CD4-positive, CD25-positive, alpha-beta regulatory T cell (primary cell): ENCODE measurements around the gene EXOC4. TPM values are rescaled to one million over a fixed set of nuclear protein-coding genes. Genes with fewer than 3 reads are reported as not detected.

Experiments used
- ATAC-seq, 2 donors: fragments of 150-1000 bp; cut with Tn5 transposase; one replicate each; pipeline ENCODE4 v1.10.0; 2021; ENCODE audit warnings: low read depth in 2 of 2, moderate number of reproducible peaks in 2 of 2, moderate library complexity in 1 of 2
- DNase-seq, 3 donors: peaks; one replicate each; pipeline versions ENCODE4 v3.0.0 to v3.0.0-alpha.2; 2012 to 2022; ENCODE audit warnings: mixed read lengths in 1 of 3
- H3K27ac ChIP-seq: one replicate; pipeline ENCODE4 v1.7.0; 2013; ENCODE audit warnings: mild to moderate bottlenecking, low read length; ENCODE audit not compliant: insufficient read depth, poor library complexity, severe bottlenecking
- H3K27me3 ChIP-seq: one replicate; pipeline ENCODE4 v1.7.0; 2013; ENCODE audit warnings: low read length; ENCODE audit not compliant: control insufficient read depth, insufficient read depth
- H3K36me3 ChIP-seq: one replicate; pipeline ENCODE4 v1.7.0; 2013; ENCODE audit warnings: mild to moderate bottlenecking, low read length, moderate library complexity; ENCODE audit not compliant: control insufficient read depth, insufficient read depth
- H3K4me1 ChIP-seq: 2 replicates; pipeline ENCODE4 v1.7.0; 2013; ENCODE audit warnings: mild to moderate bottlenecking, low read length; ENCODE audit not compliant: insufficient read depth, control insufficient read depth, poor library complexity, severe bottlenecking
- H3K4me3 ChIP-seq: one replicate; pipeline ENCODE4 v1.7.0; 2013; ENCODE audit warnings: low read depth, mild to moderate bottlenecking, low read length, moderate library complexity
- H3K9me3 ChIP-seq, 2 experiments: 1 replicate in 1 of 2; 2 replicates in 1 of 2; pipeline ENCODE4 v1.7.0; 2013; ENCODE audit warnings: low read length in 2 of 2, mild to moderate bottlenecking in 1 of 2, moderate library complexity in 1 of 2; ENCODE audit not compliant: control insufficient read depth in 2 of 2
- H3K27ac Mint-ChIP-seq, 3 donors: one replicate each; pipeline ENCODE4 v1.8.0; 2020 to 2022; ENCODE audit warnings: mild to moderate bottlenecking in 3 of 3, mixed read lengths in 3 of 3, moderate library complexity in 2 of 3
- H3K27me3 Mint-ChIP-seq: one replicate; pipeline ENCODE4 v1.8.0; 2022; ENCODE audit warnings: mild to moderate bottlenecking, mixed read lengths
- H3K36me3 Mint-ChIP-seq: one replicate; pipeline ENCODE4 v1.8.0; 2020; ENCODE audit warnings: mixed read lengths
- H3K4me1 Mint-ChIP-seq, 4 donors: one replicate each; pipeline ENCODE4 v1.8.0; 2020 to 2022; ENCODE audit warnings: mixed read lengths in 4 of 4, mild to moderate bottlenecking in 1 of 4
- H3K4me3 Mint-ChIP-seq, 4 donors: one replicate each; pipeline ENCODE4 v1.8.0; 2020 to 2022; ENCODE audit warnings: mild to moderate bottlenecking in 4 of 4, mixed read lengths in 4 of 4, moderate library complexity in 3 of 4
- H3K9me3 Mint-ChIP-seq, 7 donors: one replicate each; pipeline ENCODE4 v1.8.0; 2020 to 2022; ENCODE audit warnings: mixed read lengths in 7 of 7, mild to moderate bottlenecking in 3 of 7, moderate library complexity in 2 of 7
- polyA plus RNA-seq, 4 donors: library from polyadenylated mRNA; unstranded; fragments of 300-500 nt; fragmentation: Illumina TruSeq; gene quantifications; one replicate each; pipeline ENCODE4 v1.2.3, GENCODE V29; 2021
- total RNA-seq: library from RNA; stranded (reverse); gene quantifications from one replicate; pipeline ENCODE4 v1.2.3, GENCODE V29; 2022

Gene EXOC4
- total and polyA plus RNA-seq, 5 donors from 2014 or later: 39.1 to 118 (median 52.2) TPM

- no peak for ATAC-seq
- Mint-ChIP-seq H3K27me3 (no peaks in the 10 kb centered on the region), H3K4me3 (no peak overlapping the region), H3K27ac (no peak overlapping the region), H3K9me3 (no peaks in the 10 kb centered on the region), H3K36me3 (peaks cover 33% of the 10 kb centered on the region), H3K4me1 (peaks cover 0 to 4% (median 2%) of the 10 kb centered on the region in 4 donors)
- no peak for DNase-seq
- Histone ChIP-seq H3K9me3 (no peaks in the 10 kb centered on the region), H3K27me3 (no peaks in the 10 kb centered on the region), H3K4me3 (no peak overlapping the region), H3K27ac (no peak overlapping the region), H3K4me1 (no peaks in the 10 kb centered on the region), H3K36me3 (peaks cover 19% of the 10 kb centered on the region)
Measured at GRCh38 chr7:133815611-133816210, 562.8 kb downstream of the EXOC4 start.

- Histone ChIP-seq H3K4me1 (no peaks in the 10 kb centered on the region), H3K36me3 (peaks cover 19% of the 10 kb centered on the region), H3K27me3 (no peaks in the 10 kb centered on the region), H3K4me3 (no peak overlapping the region), H3K9me3 (no peaks in the 10 kb centered on the region), H3K27ac (no peak overlapping the region)
- ATAC-seq (no peak), DNase-seq (no peak)
- Mint-ChIP-seq H3K36me3 (peaks cover 63% of the 10 kb centered on the region), H3K4me1 (peaks cover 0 to 8% (median 6%) of the 10 kb centered on the region in 4 donors), H3K4me3 (no peak overlapping the region), H3K27ac (no peak overlapping the region), H3K9me3 (peaks cover 0 to 1% (median 0%) of the 10 kb centered on the region in 7 donors), H3K27me3 (no peaks in the 10 kb centered on the region)
Measured at GRCh38 chr7:133819695-133820094, 566.8 kb downstream of the EXOC4 start.

GRCh38 chr7:133820584-133820983 lies 567.7 kb downstream of the EXOC4 start:
- Mint-ChIP-seq H3K4me3 (no peak overlapping the region), H3K4me1 (peaks cover 0 to 8% (median 6%) of the 10 kb centered on the region in 4 donors), H3K36me3 (peaks cover 66% of the 10 kb centered on the region), H3K9me3 (peaks cover 0 to 1% (median 0%) of the 10 kb centered on the region in 7 donors), H3K27ac (no peak overlapping the region), H3K27me3 (no peaks in the 10 kb centered on the region)
- Histone ChIP-seq H3K4me3 (no peak overlapping the region), H3K27me3 (no peaks in the 10 kb centered on the region), H3K36me3 (peaks cover 19% of the 10 kb centered on the region), H3K27ac (no peak overlapping the region), H3K4me1 (no peaks in the 10 kb centered on the region), H3K9me3 (no peaks in the 10 kb centered on the region)
- no peak for DNase-seq
- no peak for ATAC-seq

GRCh38 chr7:133821171-133821570 lies 568.3 kb downstream of the EXOC4 start:
- Mint-ChIP-seq H3K4me1 (peaks cover 0 to 9% (median 6%) of the 10 kb centered on the region in 4 donors), H3K36me3 (peaks cover 66% of the 10 kb centered on the region)
- no peak for DNase-seq

GRCh38 chr7:133822001-133822641 lies 569.2 kb downstream of the EXOC4 start:
- Mint-ChIP-seq H3K4me1 (peaks cover 0 to 9% (median 6%) of the 10 kb centered on the region in 4 donors), H3K9me3 (peaks cover 0 to 1% (median 0%) of the 10 kb centered on the region in 7 donors), H3K36me3 (peaks cover 61% of the 10 kb centered on the region), H3K4me3 (no peak overlapping the region), H3K27ac (no peak overlapping the region), H3K27me3 (no peaks in the 10 kb centered on the region)
- Histone ChIP-seq H3K36me3 (peaks cover 17% of the 10 kb centered on the region), H3K9me3 (no peaks in the 10 kb centered on the region), H3K4me1 (no peaks in the 10 kb centered on the region), H3K27ac (no peak overlapping the region), H3K4me3 (no peak overlapping the region), H3K27me3 (no peaks in the 10 kb centered on the region)
- DNase-seq (no peak), ATAC-seq (no peak)

More at GRCh38 chr7:133821171-133821570, 568.3 kb downstream of the EXOC4 start:
- Mint-ChIP-seq H3K4me3 (no peak overlapping the region), H3K27me3 (no peaks in the 10 kb centered on the region), H3K9me3 (peaks cover 0 to 1% (median 0%) of the 10 kb centered on the region in 7 donors), H3K27ac (no peak overlapping the region)
- Histone ChIP-seq H3K27me3 (no peaks in the 10 kb centered on the region), H3K27ac (no peak overlapping the region), H3K9me3 (no peaks in the 10 kb centered on the region), H3K36me3 (peaks cover 19% of the 10 kb centered on the region), H3K4me1 (no peaks in the 10 kb centered on the region), H3K4me3 (no peak overlapping the region)
- no peak for ATAC-seq

- Histone ChIP-seq H3K27me3 (no peaks in the 10 kb centered on the region), H3K4me1 (no peaks in the 10 kb centered on the region), H3K27ac (no peak overlapping the region), H3K4me3 (no peak overlapping the region), H3K36me3 (peaks cover 12% of the 10 kb centered on the region), H3K9me3 (no peaks in the 10 kb centered on the region)
- H3K4me3 Mint-ChIP-seq: no peak overlapping the region
- no peak overlapping the region for H3K27ac Mint-ChIP-seq
- no peaks in the 10 kb centered on the region for H3K27me3 Mint-ChIP-seq
- ATAC-seq: no peak
- peaks cover 55% of the 10 kb centered on the region for H3K36me3 Mint-ChIP-seq
- H3K4me1 Mint-ChIP-seq: peaks cover 0 to 9% (median 6%) of the 10 kb centered on the region in 4 donors
- peaks cover 0 to 1% (median 0%) of the 10 kb centered on the region in 7 donors for H3K9me3 Mint-ChIP-seq
- no peak for DNase-seq
Measured at GRCh38 chr7:133822868-133823552, 570.1 kb downstream of the EXOC4 start.

GRCh38 chr7:133824132-133824531 lies 571.3 kb downstream of the EXOC4 start:
- H3K4me1 ChIP-seq: no peaks in the 10 kb centered on the region
- Mint-ChIP-seq H3K4me1 (peaks cover 0 to 7% (median 6%) of the 10 kb centered on the region in 4 donors), H3K27ac (peak overlapping the region in 2 of 3 donors; percentile 3 to 22), H3K4me3 (no peak overlapping the region), H3K27me3 (no peaks in the 10 kb centered on the region), H3K36me3 (peaks cover 45% of the 10 kb centered on the region), H3K9me3 (peaks cover 0 to 1% (median 0%) of the 10 kb centered on the region in 7 donors)
- DNase-seq (peak in 1 of 3 donors; percentile 0), ATAC-seq (no peak)
- H3K27me3 ChIP-seq: no peaks in the 10 kb centered on the region
- H3K4me3 ChIP-seq: no peak overlapping the region
- H3K9me3 ChIP-seq: no peaks in the 10 kb centered on the region
- no peak overlapping the region for H3K27ac ChIP-seq
- H3K36me3 ChIP-seq: peaks cover 3% of the 10 kb centered on the region
